IMR-90 (cell line): ENCODE results near the gene SLC46A1.

ENCODE experiments used
- BHLHE40 ChIP-seq: fragments of 150-350 bp; IDR thresholded peaks from 2 replicates; pipeline ENCODE4 v1.6.1; 2016; ENCODE audit warnings: mild to moderate bottlenecking, low read depth, low read length
- CTCF ChIP-seq: conservative IDR thresholded peaks from 2 replicates; pipeline ENCODE4 v1.5.1; 2012; ENCODE audit warnings: mild to moderate bottlenecking, low read depth, low read length, improper control_type of control experiment
- FOS ChIP-seq: fragments of 150-350 bp; IDR thresholded peaks from 2 replicates; pipeline ENCODE4 v1.6.1; 2016; ENCODE audit warnings: low read depth, low read length
- MAZ ChIP-seq: IDR thresholded peaks from 2 replicates; pipeline ENCODE4 v1.6.1; 2012; ENCODE audit warnings: low read depth, mild to moderate bottlenecking, low read length, improper control_type of control experiment, moderate library complexity, borderline replicate concordance
- MXI1 ChIP-seq: IDR thresholded peaks from 2 replicates; pipeline ENCODE4 v1.6.1; 2012; ENCODE audit warnings: low read depth, mild to moderate bottlenecking, low read length, moderate library complexity, borderline replicate concordance
- NFE2L2 ChIP-seq: fragments of 150-350 bp; IDR thresholded peaks from 2 replicates; pipeline ENCODE4 v1.6.1; 2016; ENCODE audit warnings: low read depth, mild to moderate bottlenecking, low read length
- POLR2A ChIP-seq: IDR thresholded peaks from 2 replicates; pipeline ENCODE4 v1.6.1; 2012; ENCODE audit warnings: mild to moderate bottlenecking, low read depth, low read length
- RAD21 ChIP-seq: IDR thresholded peaks from 2 replicates; pipeline ENCODE4 v1.6.1; 2012; ENCODE audit warnings: low read length, improper control_type of control experiment
- SMC3 ChIP-seq: fragments of 150-350 bp; IDR thresholded peaks from 2 replicates; pipeline ENCODE4 v1.6.1; 2016; ENCODE audit warnings: low read depth, mild to moderate bottlenecking, antibody characterized with exemption, low read length, moderate library complexity

DNA sequence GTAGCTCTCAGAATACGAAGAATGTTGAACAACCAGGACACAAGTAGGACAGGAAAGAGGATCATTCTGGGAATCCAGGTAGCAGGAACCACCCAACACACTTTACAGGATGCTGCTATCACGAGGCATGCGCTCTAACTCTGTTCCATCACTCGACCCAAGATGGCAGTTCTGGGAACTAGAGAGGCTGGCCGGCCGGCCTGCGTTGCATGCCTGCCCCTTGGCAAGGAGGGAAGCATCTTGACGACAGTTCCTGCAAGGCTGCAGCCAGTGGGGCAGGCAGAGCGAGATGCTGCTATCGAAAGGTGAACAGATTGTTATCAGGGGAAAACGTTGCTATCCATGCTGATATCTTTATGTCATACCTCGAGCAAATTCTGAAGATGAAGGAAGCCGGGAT is 19.2 kb upstream of the SLC46A1 start:
- TF ChIP-seq MAZ (no peak), CTCF (no peak), FOS (no peak), POLR2A (no peak), RAD21 (no peak), SMC3 (no peak), MXI1 (no peak), NFE2L2 (no peak), BHLHE40 (no peak)
